ENCODE results near the gene SETD7. TPM values are rescaled to one million over a fixed set of nuclear protein-coding genes. Genes with fewer than 3 reads are reported as not detected.

SETD7 gene
- polyA plus RNA-seq (12.0 and 20.9 TPM in 2 replicates), polyA minus RNA-seq (37.0 and 43.5 TPM in 2 replicates)

- Histone ChIP-seq H3K9me2 (ENCODE audit: insufficient read depth, low read length) (no peaks in the 10 kb centered on the region), H3K9me3 (ENCODE audit: low read length) (no peaks in the 10 kb centered on the region), H3K27me3 (ENCODE audit: insufficient read depth, low read depth, low read length) (peaks cover 23% of the 10 kb centered on the region), H3K36me3 (ENCODE audit: insufficient read depth, low read length) (no peaks in the 10 kb centered on the region), H3F3A (ENCODE audit: insufficient read depth, low read length, poor library complexity, severe bottlenecking) (peaks cover 2% of the 10 kb centered on the region), H3K79me2 (replicated peaks; ENCODE audit: insufficient read depth, low read length) (peaks cover 29% of the 10 kb centered on the region), H4K20me1 (ENCODE audit: insufficient read depth) (no peaks in the 10 kb centered on the region), H3K4me3 (ENCODE audit: low read length) (peak within 1 kb of the TSS; percentile 95), H3K9ac (ENCODE audit: low read length) (peak within 1 kb of the TSS; percentile 92), H2AFZ (ENCODE audit: low read depth, low read length) (peak within 1 kb of the TSS; percentile 92), H3K27ac (ENCODE audit: low read length) (peak within 1 kb of the TSS; percentile 81), H3K4me2 (ENCODE audit: low read length) (peak within 1 kb of the TSS; percentile 92)
- TF ChIP-seq TAF1 (IDR thresholded peaks at IDR 0.05; ENCODE audit: low read depth), result peak; percentile 32
- no peak for TF ChIP-seq EP300 (conservative IDR thresholded peaks at IDR 0.05; ENCODE audit: poor library complexity, severe bottlenecking)
- TF ChIP-seq POLR2AphosphoS5 (IDR thresholded peaks at IDR 0.05), result peak; percentile 79
Measured at GRCh38 chr4:139556071-139556723, at the start of gene SETD7. Gene SETD7, minus strand, starts transcription at chr4:139556219. Its CDS starts 82 bp downstream, at chr4:139556137.

GRCh38 chr4:139605516-139605915, 49.5 kb upstream of the SETD7 start:
- TF ChIP-seq REST (IDR thresholded peaks at IDR 0.05; ENCODE audit: borderline replicate concordance) (no peak), MXI1 (conservative IDR thresholded peaks at IDR 0.05; ENCODE audit: poor library complexity, severe bottlenecking) (no peak), POLR2AphosphoS5 (IDR thresholded peaks at IDR 0.05) (no peak), RAD21 (conservative IDR thresholded peaks at IDR 0.05) (no peak), TAF1 (IDR thresholded peaks at IDR 0.05; ENCODE audit: low read depth) (no peak), EZH2 (IDR thresholded peaks at IDR 0.05; ENCODE audit: borderline replicate concordance, insufficient read depth, low read length, poor library complexity, severe bottlenecking) (no peak), SMC3 (conservative IDR thresholded peaks at IDR 0.05; ENCODE audit: poor library complexity) (no peak), EP300 (conservative IDR thresholded peaks at IDR 0.05; ENCODE audit: poor library complexity, severe bottlenecking) (no peak), CTCF (IDR thresholded peaks at IDR 0.05; ENCODE audit: poor library complexity, severe bottlenecking) (no peak)
- Histone ChIP-seq H3K36me3 (ENCODE audit: insufficient read depth, low read length) (no peaks in the 10 kb centered on the region), H2AFZ (ENCODE audit: low read depth, low read length) (no peak overlapping the region), H4K20me1 (ENCODE audit: insufficient read depth) (no peaks in the 10 kb centered on the region), H3K27ac (ENCODE audit: low read length) (no peak overlapping the region), H3K9me3 (ENCODE audit: low read length) (no peaks in the 10 kb centered on the region), H3K9ac (ENCODE audit: low read length) (no peak overlapping the region), H3F3A (ENCODE audit: insufficient read depth, low read length, poor library complexity, severe bottlenecking) (no peaks in the 10 kb centered on the region), H3K4me3 (ENCODE audit: low read length) (no peak overlapping the region), H3K27me3 (ENCODE audit: insufficient read depth, low read depth, low read length) (no peaks in the 10 kb centered on the region), H3K4me2 (ENCODE audit: low read length) (no peak overlapping the region), H3K9me2 (ENCODE audit: insufficient read depth, low read length) (no peaks in the 10 kb centered on the region), H3K79me2 (replicated peaks; ENCODE audit: insufficient read depth, low read length) (no peaks in the 10 kb centered on the region)
